ENCODE results near the gene DSC3. TPM values are rescaled to one million over a fixed set of nuclear protein-coding genes. Genes with fewer than 3 reads are reported as not detected.

The DSC3 gene
- total RNA-seq, 4 donors from 2014 or later, result 0.14 to 0.16 TPM; not detected in 2

DNA sequence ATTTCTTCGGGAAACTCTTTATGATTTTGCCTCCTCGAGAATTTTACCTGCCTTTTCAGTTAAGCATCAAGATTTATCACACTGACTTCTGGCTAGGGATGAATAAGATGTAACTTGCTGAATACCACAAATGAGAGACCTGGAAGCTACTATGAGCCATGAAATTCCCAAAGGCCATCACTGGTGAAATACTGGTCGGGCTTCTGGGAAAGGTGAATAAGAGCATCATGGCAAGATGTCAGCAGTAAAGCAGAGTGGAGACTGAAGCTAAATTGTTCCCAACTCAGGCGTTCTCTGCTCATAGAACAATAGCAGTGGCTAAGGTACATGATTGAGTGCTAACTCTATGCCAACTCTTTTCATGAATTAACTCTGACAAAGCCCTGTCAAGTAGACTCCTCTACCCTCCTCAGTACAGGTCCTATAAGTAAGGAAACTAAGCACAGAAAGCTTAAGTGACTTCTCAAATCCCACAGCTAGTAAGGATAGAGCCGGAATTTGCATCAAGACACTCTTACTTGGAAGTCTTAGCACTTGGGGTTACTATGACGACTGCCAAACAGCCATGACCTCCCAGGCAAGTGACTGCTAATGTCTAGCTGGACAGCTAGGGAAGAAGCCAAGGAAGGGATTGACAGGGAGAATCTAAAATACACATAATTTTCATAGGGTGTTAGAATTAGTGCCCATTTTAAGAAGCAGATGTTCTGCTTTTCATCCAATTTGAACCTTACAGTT, 22.7 kb upstream of the DSC3 start:
- in situ Hi-C loops (cut with MboI; ENCODE audit: low pct_ligation_motif_present in 1 of 4, low pct_unique_long_range_greater_than_20kb in 1 of 4, low sequenced_read_pairs in 3 of 4), result no loop called here
- 76 to 81% methylated on average over 5 to 6 of the region's 6 CpGs for WGBS, 2 donors (ENCODE audit: low coverage in 1 of 2)
- H3K4me1 ChIP-seq, result no peaks in the 10 kb centered on the region
- H3K9me3 ChIP-seq, result no peaks in the 10 kb centered on the region
- intact Hi-C loops (cut with DNase I; ENCODE audit: low total_unique reads), result no loop called here
- no peak overlapping the region for H3K27ac ChIP-seq
- no peak for DNase-seq
- peaks cover 0 to 14% (median 0%) of the 10 kb centered on the region in 4 donors for H3K36me3 ChIP-seq
- H3K4me3 ChIP-seq, result no peak overlapping the region
- TF ChIP-seq POLR2A (IDR thresholded peaks at IDR 0.05) (no peak), POLR2AphosphoS5 (IDR thresholded peaks at IDR 0.05) (no peak), EP300 (IDR thresholded peaks at IDR 0.05; ENCODE audit: low read depth) (no peak)
- TF ChIP-seq, protein P1, sequence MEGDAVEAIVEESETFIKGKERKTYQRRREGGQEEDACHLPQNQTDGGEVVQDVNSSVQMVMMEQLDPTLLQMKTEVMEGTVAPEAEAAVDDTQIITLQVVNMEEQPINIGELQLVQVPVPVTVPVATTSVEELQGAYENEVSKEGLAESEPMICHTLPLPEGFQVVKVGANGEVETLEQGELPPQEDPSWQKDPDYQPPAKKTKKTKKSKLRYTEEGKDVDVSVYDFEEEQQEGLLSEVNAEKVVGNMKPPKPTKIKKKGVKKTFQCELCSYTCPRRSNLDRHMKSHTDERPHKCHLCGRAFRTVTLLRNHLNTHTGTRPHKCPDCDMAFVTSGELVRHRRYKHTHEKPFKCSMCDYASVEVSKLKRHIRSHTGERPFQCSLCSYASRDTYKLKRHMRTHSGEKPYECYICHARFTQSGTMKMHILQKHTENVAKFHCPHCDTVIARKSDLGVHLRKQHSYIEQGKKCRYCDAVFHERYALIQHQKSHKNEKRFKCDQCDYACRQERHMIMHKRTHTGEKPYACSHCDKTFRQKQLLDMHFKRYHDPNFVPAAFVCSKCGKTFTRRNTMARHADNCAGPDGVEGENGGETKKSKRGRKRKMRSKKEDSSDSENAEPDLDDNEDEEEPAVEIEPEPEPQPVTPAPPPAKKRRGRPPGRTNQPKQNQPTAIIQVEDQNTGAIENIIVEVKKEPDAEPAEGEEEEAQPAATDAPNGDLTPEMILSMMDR (IDR thresholded peaks at IDR 0.05), result no peak
- no peaks in the 10 kb centered on the region for H3K27me3 ChIP-seq

DNA sequence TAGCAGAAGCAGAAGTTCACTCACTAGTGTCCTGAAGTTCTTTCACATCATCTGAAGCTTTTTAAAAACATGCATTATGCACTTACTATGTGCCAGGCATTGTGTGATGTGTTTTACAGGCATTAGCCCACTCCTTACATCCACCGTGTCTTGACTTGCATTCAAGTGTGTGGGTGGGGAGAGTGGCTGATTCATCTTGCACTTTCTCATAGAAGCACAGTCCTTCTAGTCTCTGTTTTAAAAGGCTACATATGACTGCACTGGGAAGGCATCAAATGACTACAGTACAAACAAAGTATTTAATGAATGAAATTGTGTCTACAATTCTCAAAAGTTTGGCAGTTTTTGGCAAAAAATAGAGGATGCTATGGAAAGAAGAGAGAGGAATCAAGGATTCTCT, 21.6 kb upstream of the DSC3 start:
- intact Hi-C loops (cut with DNase I; ENCODE audit: low total_unique reads), result no loop called here
- no peaks in the 10 kb centered on the region for H3K27me3 ChIP-seq
- no peak overlapping the region for H3K27ac ChIP-seq
- WGBS, 2 donors (ENCODE audit: low coverage in 1 of 2), result 52 to 86% methylated on average over 1 of the region's 1 CpG
- in situ Hi-C loops (cut with MboI; ENCODE audit: low pct_ligation_motif_present in 1 of 4, low pct_unique_long_range_greater_than_20kb in 1 of 4, low sequenced_read_pairs in 3 of 4), result no loop called here
- DNase-seq, result no peak
- no peaks in the 10 kb centered on the region for H3K4me1 ChIP-seq
- H3K36me3 ChIP-seq, result peaks cover 0 to 10% (median 0%) of the 10 kb centered on the region in 4 donors
- H3K4me3 ChIP-seq, result no peak overlapping the region
- TF ChIP-seq, protein P1 (IDR thresholded peaks at IDR 0.05), result no peak
- TF ChIP-seq POLR2AphosphoS5 (IDR thresholded peaks at IDR 0.05), result peak in 1 of 3 donors; percentile 5
- no peaks in the 10 kb centered on the region for H3K9me3 ChIP-seq

DNA sequence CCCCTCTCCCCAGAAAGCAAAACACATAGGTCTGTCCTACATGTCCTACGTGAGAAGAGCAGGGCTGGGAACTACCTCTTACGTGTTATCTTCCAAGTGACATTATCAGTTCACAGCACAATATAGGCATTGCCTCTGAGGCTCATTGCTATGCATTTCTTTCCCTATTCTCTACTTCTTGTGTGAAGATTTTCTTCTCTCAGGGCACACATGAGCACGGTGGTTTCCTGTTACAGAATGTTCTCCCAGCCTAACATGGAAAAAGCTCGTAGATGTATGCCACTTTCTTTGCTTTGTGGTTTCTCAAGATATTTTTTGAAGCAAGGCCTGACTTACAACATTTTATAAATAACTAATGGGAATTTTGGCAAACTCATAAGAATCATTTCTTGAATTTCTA, 19.4 kb upstream of the DSC3 start:
- Histone ChIP-seq H3K27ac (no peak overlapping the region), H3K9me3 (no peaks in the 10 kb centered on the region), H3K27me3 (no peaks in the 10 kb centered on the region), H3K4me1 (no peaks in the 10 kb centered on the region), H3K36me3 (no peaks in the 10 kb centered on the region), H3K4me3 (no peak overlapping the region)
- WGBS, 2 donors (ENCODE audit: low coverage in 1 of 2), result 58 to 75% methylated on average over 2 to 4 of the region's 4 CpGs
- TF ChIP-seq, protein P1 (IDR thresholded peaks at IDR 0.05), result no peak
- no peak for TF ChIP-seq POLR2A (IDR thresholded peaks at IDR 0.05)
- no peak for TF ChIP-seq EP300 (IDR thresholded peaks at IDR 0.05; ENCODE audit: low read depth)
- TF ChIP-seq POLR2AphosphoS5 (IDR thresholded peaks at IDR 0.05), result no peak
- DNase-seq, result no peak
- intact Hi-C loops (cut with DNase I; ENCODE audit: low total_unique reads), result no loop called here
- in situ Hi-C loops (cut with MboI; ENCODE audit: low pct_ligation_motif_present in 1 of 4, low pct_unique_long_range_greater_than_20kb in 1 of 4, low sequenced_read_pairs in 3 of 4), result no loop called here

DNA sequence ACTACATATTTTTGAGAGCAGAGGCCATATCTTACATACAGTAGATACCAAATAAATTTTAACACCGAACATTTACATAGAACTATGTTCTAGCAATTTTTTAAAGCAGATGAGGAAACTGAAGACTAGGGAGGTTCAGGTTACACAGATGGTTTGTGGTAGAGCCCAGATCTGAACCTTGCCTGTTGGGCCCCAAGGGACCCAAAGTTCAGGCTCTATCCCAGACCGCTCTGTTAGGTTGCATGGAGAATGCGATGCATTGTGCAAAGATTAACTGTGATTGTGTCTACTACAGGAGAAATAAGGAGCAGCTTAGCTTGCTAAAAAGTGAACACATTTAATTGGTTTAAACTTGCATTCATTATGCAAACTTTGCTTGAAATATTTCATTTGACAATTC, 16.4 kb upstream of the DSC3 start:
- Histone ChIP-seq H3K4me3 (no peak overlapping the region), H3K27ac (no peak overlapping the region), H3K9me3 (no peaks in the 10 kb centered on the region), H3K36me3 (no peaks in the 10 kb centered on the region), H3K27me3 (no peaks in the 10 kb centered on the region), H3K4me1 (no peaks in the 10 kb centered on the region)
- WGBS, 2 donors (ENCODE audit: low coverage in 1 of 2), result 87 to 95% methylated on average over 3 of the region's 3 CpGs
- TF ChIP-seq, protein P1 (IDR thresholded peaks at IDR 0.05), result no peak
- TF ChIP-seq POLR2AphosphoS5 (IDR thresholded peaks at IDR 0.05) (no peak), EP300 (IDR thresholded peaks at IDR 0.05; ENCODE audit: low read depth) (no peak), POLR2A (IDR thresholded peaks at IDR 0.05) (no peak)
- in situ Hi-C loops (cut with MboI; ENCODE audit: low pct_ligation_motif_present in 1 of 4, low pct_unique_long_range_greater_than_20kb in 1 of 4, low sequenced_read_pairs in 3 of 4), result no loop called here
- no peak for DNase-seq
- intact Hi-C loops (cut with DNase I; ENCODE audit: low total_unique reads), result no loop called here
